NCI-H2196 (cell line): ENCODE data around the gene SALL2.

ENCODE experiments used
- DNase-seq: peaks from one replicate; lab custom pipeline; 2025; ENCODE audit not compliant: unreplicated experiment; lab: John Stamatoyannopoulos, UW

The SALL2 gene

GRCh38 chr14:21494902-21495762 is 31.0 kb downstream of the SALL2 start:
- no peak for DNase-seq

GRCh38 chr14:21486640-21487087 is 39.5 kb downstream of the SALL2 start:
- DNase-seq: no peak

- DNase-seq: peak; percentile 95
Measured at GRCh38 chr14:21476925-21477681, 49.0 kb downstream of the SALL2 start, which contains the start of the genes RAB2B and TOX4. Gene RAB2B, minus strand, starts transcription at chr14:21476959. Its CDS starts 87 bp downstream, at chr14:21476872. Gene TOX4, plus strand, starts transcription at chr14:21477195. Its CDS starts 84 bp downstream, at chr14:21477279.

GRCh38 chr14:21476523-21476924 is 49.6 kb downstream of the SALL2 start:
- DNase-seq: peak; percentile 88

GRCh38 chr14:21475767-21476522 is 50.2 kb downstream of the SALL2 start:
- DNase-seq: no peak
